ENCODE data around the gene GRK5. TPM values are rescaled to one million over a fixed set of nuclear protein-coding genes. Genes with fewer than 3 reads are reported as not detected.
A peak's percentile ranks its signal among the peaks of the same experiment; 100 is the strongest.

The GRK5 gene
- total RNA-seq, 2 donors from 2014 or later: 11.1 to 16.2 TPM

- Mint-ChIP-seq H3K27me3 (no peaks in the 10 kb centered on the region), H3K27ac (no peak overlapping the region), H3K9me3 (no peaks in the 10 kb centered on the region), H3K4me1 (ENCODE audit: low read depth in 2 of 2) (peaks cover 4 to 7% of the 10 kb centered on the region in 2 donors), H3K4me3 (no peak overlapping the region), H3K36me3 (no peaks in the 10 kb centered on the region)
- no peak for ATAC-seq
- no peak for DNase-seq (ENCODE audit: low spot score)
These were observed 238.6 kb downstream of the GRK5 start for GRCh38 chr10:119445935-119446317.

GRCh38 chr10:119446441-119447277 lies 239.3 kb downstream of the GRK5 start:
- ATAC-seq: no peak
- H3K36me3 Mint-ChIP-seq: no peaks in the 10 kb centered on the region
- H3K27me3 Mint-ChIP-seq: no peaks in the 10 kb centered on the region
- H3K4me1 Mint-ChIP-seq (ENCODE audit: low read depth in 2 of 2): peaks cover 4 to 7% of the 10 kb centered on the region in 2 donors
- H3K4me3 Mint-ChIP-seq: no peak overlapping the region
- H3K9me3 Mint-ChIP-seq: no peaks in the 10 kb centered on the region
- H3K27ac Mint-ChIP-seq: no peak overlapping the region
- no peak for DNase-seq (ENCODE audit: low spot score)

GRCh38 chr10:119447421-119447820 lies 240.1 kb downstream of the GRK5 start:
- Mint-ChIP-seq H3K27me3 (no peaks in the 10 kb centered on the region), H3K36me3 (no peaks in the 10 kb centered on the region), H3K9me3 (no peaks in the 10 kb centered on the region), H3K4me3 (no peak overlapping the region), H3K4me1 (ENCODE audit: low read depth in 2 of 2) (peaks cover 4 to 7% of the 10 kb centered on the region in 2 donors), H3K27ac (no peak overlapping the region)
- peak; percentile 35 for DNase-seq (ENCODE audit: low spot score)
- ATAC-seq: no peak

- ATAC-seq: no peak
- DNase-seq (ENCODE audit: low spot score): peak; percentile 39
- H3K4me3 Mint-ChIP-seq: no peak overlapping the region
- peaks cover 4 to 7% of the 10 kb centered on the region in 2 donors for H3K4me1 Mint-ChIP-seq (ENCODE audit: low read depth in 2 of 2)
- H3K27me3 Mint-ChIP-seq: no peaks in the 10 kb centered on the region
- no peaks in the 10 kb centered on the region for H3K9me3 Mint-ChIP-seq
- H3K27ac Mint-ChIP-seq: no peak overlapping the region
- H3K36me3 Mint-ChIP-seq: no peaks in the 10 kb centered on the region
These were observed 240.6 kb downstream of the GRK5 start for GRCh38 chr10:119447823-119448546.

- Mint-ChIP-seq H3K4me1 (ENCODE audit: low read depth in 2 of 2) (peaks cover 4 to 7% of the 10 kb centered on the region in 2 donors), H3K27me3 (no peaks in the 10 kb centered on the region), H3K4me3 (no peak overlapping the region), H3K9me3 (no peaks in the 10 kb centered on the region), H3K27ac (no peak overlapping the region), H3K36me3 (no peaks in the 10 kb centered on the region)
- ATAC-seq (no peak), DNase-seq (ENCODE audit: low spot score) (peak; percentile 45)
These were observed 241.5 kb downstream of the GRK5 start for GRCh38 chr10:119448628-119449584.

GRCh38 chr10:119449760-119450461 lies 242.5 kb downstream of the GRK5 start:
- Mint-ChIP-seq H3K4me3 (no peak overlapping the region), H3K36me3 (no peaks in the 10 kb centered on the region), H3K4me1 (ENCODE audit: low read depth in 2 of 2) (peaks cover 4 to 6% of the 10 kb centered on the region in 2 donors), H3K27me3 (no peaks in the 10 kb centered on the region), H3K9me3 (no peaks in the 10 kb centered on the region), H3K27ac (no peak overlapping the region)
- ATAC-seq (no peak), DNase-seq (ENCODE audit: low spot score) (peak; percentile 51)

GRCh38 chr10:119450606-119451299 lies 243.4 kb downstream of the GRK5 start:
- peak; percentile 3 for DNase-seq (ENCODE audit: low spot score)
- Mint-ChIP-seq H3K27ac (no peak overlapping the region), H3K9me3 (no peaks in the 10 kb centered on the region), H3K4me3 (no peak overlapping the region), H3K36me3 (no peaks in the 10 kb centered on the region), H3K27me3 (no peaks in the 10 kb centered on the region), H3K4me1 (ENCODE audit: low read depth in 2 of 2) (peaks cover under 1 to 4% of the 10 kb centered on the region in 2 donors)
- ATAC-seq: no peak

GRCh38 chr10:119451300-119451896 lies 244.0 kb downstream of the GRK5 start:
- H3K4me1 Mint-ChIP-seq (ENCODE audit: low read depth in 2 of 2): no peaks in the 10 kb centered on the region
- H3K36me3 Mint-ChIP-seq: no peaks in the 10 kb centered on the region
- no peak overlapping the region for H3K4me3 Mint-ChIP-seq
- ATAC-seq (no peak), DNase-seq (ENCODE audit: low spot score) (peak; percentile 39)
- H3K27ac Mint-ChIP-seq: no peak overlapping the region
- H3K27me3 Mint-ChIP-seq: no peaks in the 10 kb centered on the region
- no peaks in the 10 kb centered on the region for H3K9me3 Mint-ChIP-seq

GRCh38 chr10:119452396-119452795 lies 245.0 kb downstream of the GRK5 start:
- H3K27me3 Mint-ChIP-seq: no peaks in the 10 kb centered on the region
- H3K36me3 Mint-ChIP-seq: no peaks in the 10 kb centered on the region
- ATAC-seq (no peak), DNase-seq (ENCODE audit: low spot score) (peak; percentile 37)
- no peaks in the 10 kb centered on the region for H3K9me3 Mint-ChIP-seq
- H3K4me1 Mint-ChIP-seq (ENCODE audit: low read depth in 2 of 2): no peaks in the 10 kb centered on the region
- H3K27ac Mint-ChIP-seq: no peak overlapping the region
- no peak overlapping the region for H3K4me3 Mint-ChIP-seq

GRCh38 chr10:119453313-119453712 lies 245.9 kb downstream of the GRK5 start:
- H3K9me3 Mint-ChIP-seq: no peaks in the 10 kb centered on the region
- H3K36me3 Mint-ChIP-seq: no peaks in the 10 kb centered on the region
- no peak overlapping the region for H3K4me3 Mint-ChIP-seq
- DNase-seq (ENCODE audit: low spot score): peak; percentile 54
- ATAC-seq: no peak
- H3K4me1 Mint-ChIP-seq (ENCODE audit: low read depth in 2 of 2): no peaks in the 10 kb centered on the region
- no peak overlapping the region for H3K27ac Mint-ChIP-seq
- no peaks in the 10 kb centered on the region for H3K27me3 Mint-ChIP-seq

GRCh38 chr10:119454316-119454715 lies 246.9 kb downstream of the GRK5 start:
- no peaks in the 10 kb centered on the region for H3K36me3 Mint-ChIP-seq
- peak overlapping the region in 1 of 2 donors; percentile 56 for H3K27ac Mint-ChIP-seq
- H3K4me3 Mint-ChIP-seq: no peak overlapping the region
- no peaks in the 10 kb centered on the region for H3K4me1 Mint-ChIP-seq (ENCODE audit: low read depth in 2 of 2)
- no peaks in the 10 kb centered on the region for H3K9me3 Mint-ChIP-seq
- no peaks in the 10 kb centered on the region for H3K27me3 Mint-ChIP-seq
- ATAC-seq: no peak
- peak; percentile 25 for DNase-seq (ENCODE audit: low spot score)

- Mint-ChIP-seq H3K9me3 (no peaks in the 10 kb centered on the region), H3K27me3 (no peaks in the 10 kb centered on the region), H3K4me3 (no peak overlapping the region), H3K36me3 (no peaks in the 10 kb centered on the region), H3K4me1 (ENCODE audit: low read depth in 2 of 2) (no peaks in the 10 kb centered on the region), H3K27ac (no peak overlapping the region)
- DNase-seq (ENCODE audit: low spot score) (peak; percentile 22), ATAC-seq (no peak)
These were observed 247.6 kb downstream of the GRK5 start for GRCh38 chr10:119454990-119455389.

All from natural killer cell treated with Interleukin-12 subunit alpha and Interleukin-12 subunit beta and Interleukin-15 and Interleukin-18, amount 100 ng/mL, for 72 hours (primary cell).